NCI-H128 (cell line): ENCODE measurements around the gene GOLGA8N.
"Not testable (repeated sequence)": the region's sequence is repeated elsewhere in the genome, so short reads cannot be mapped to it uniquely, and the experiment has no call there.

Experiments used
- DNase-seq: peaks from one replicate; lab custom pipeline; 2025; ENCODE audit not compliant: unreplicated experiment; lab: John Stamatoyannopoulos, UW

Gene GOLGA8N

GRCh38 chr15:32593151-32593550, at the start of gene GOLGA8N:
GOLGA8N (plus strand) TSS chr15:32593456.
- not testable (repeated sequence) for DNase-seq

GRCh38 chr15:32543456-32543855, 49.8 kb upstream of the GOLGA8N start:
- DNase-seq, result not testable (repeated sequence)

- not testable (repeated sequence) for DNase-seq
These were observed 48.1 kb upstream of the GOLGA8N start for GRCh38 chr15:32545129-32545528.

DNA sequence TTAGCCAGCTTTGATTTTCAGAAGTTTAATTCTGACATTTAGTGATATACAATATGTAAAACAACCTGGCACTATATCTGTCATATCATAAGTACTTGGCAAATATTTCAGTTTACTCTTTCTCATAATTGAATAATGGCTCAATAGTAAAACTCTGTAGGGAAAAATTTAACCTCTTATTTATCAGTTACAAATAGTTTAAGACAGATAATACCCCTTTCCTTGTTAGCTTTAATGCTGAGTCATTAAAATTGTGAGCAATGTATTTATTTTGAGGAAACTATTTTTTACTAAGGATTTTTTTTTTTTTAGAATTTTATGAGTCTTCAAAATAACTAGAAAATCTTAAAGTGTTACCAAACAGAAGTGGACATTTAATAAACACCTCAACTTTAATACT, 38.7 kb upstream of the GOLGA8N start:
- not testable (repeated sequence) for DNase-seq

DNA sequence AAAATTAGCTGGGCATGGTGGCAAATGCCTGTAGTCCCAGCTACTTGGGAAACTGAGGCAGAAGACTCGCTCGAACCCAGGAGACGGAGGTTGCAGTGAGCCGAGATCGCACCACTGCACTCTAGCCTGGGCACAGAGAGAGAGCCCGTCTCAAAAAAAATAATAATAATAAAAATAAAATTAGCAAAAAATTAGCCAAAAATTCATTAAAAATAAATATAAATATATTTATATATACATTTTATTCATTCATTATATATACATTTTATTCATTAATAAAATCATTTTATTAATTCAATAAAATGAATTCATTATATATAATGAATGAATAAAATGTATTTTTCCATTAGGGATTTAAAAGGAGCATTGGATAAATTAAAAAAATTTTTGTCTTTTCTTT, 31.1 kb upstream of the GOLGA8N start:
- not testable (repeated sequence) for DNase-seq

- DNase-seq, result not testable (repeated sequence)
These were observed 24.3 kb upstream of the GOLGA8N start for GRCh38 chr15:32568988-32569387.

GRCh38 chr15:32578482-32578881, 14.8 kb upstream of the GOLGA8N start:
- DNase-seq, result not testable (repeated sequence)

- not testable (repeated sequence) for DNase-seq
These were observed 7.4 kb upstream of the GOLGA8N start for GRCh38 chr15:32585844-32586243.

GRCh38 chr15:32609518-32609917, 16.3 kb downstream of the GOLGA8N start:
- DNase-seq, result not testable (repeated sequence)

GRCh38 chr15:32610719-32611118, 17.5 kb downstream of the GOLGA8N start:
- DNase-seq, result not testable (repeated sequence)

- not testable (repeated sequence) for DNase-seq
These were observed 21.4 kb downstream of the GOLGA8N start for GRCh38 chr15:32614712-32615050.

GRCh38 chr15:32615051-32615870, 22.0 kb downstream of the GOLGA8N start, which contains the start of gene ARHGAP11A:
ARHGAP11A (plus strand) TSS chr15:32615504; CDS start chr15:32616212, 708 bp downstream.
- not testable (repeated sequence) for DNase-seq

GRCh38 chr15:32615871-32616426, 22.7 kb downstream of the GOLGA8N start:
- not testable (repeated sequence) for DNase-seq

- DNase-seq, result no peak
These were observed 43.2 kb downstream of the GOLGA8N start for GRCh38 chr15:32636410-32636809.

DNA sequence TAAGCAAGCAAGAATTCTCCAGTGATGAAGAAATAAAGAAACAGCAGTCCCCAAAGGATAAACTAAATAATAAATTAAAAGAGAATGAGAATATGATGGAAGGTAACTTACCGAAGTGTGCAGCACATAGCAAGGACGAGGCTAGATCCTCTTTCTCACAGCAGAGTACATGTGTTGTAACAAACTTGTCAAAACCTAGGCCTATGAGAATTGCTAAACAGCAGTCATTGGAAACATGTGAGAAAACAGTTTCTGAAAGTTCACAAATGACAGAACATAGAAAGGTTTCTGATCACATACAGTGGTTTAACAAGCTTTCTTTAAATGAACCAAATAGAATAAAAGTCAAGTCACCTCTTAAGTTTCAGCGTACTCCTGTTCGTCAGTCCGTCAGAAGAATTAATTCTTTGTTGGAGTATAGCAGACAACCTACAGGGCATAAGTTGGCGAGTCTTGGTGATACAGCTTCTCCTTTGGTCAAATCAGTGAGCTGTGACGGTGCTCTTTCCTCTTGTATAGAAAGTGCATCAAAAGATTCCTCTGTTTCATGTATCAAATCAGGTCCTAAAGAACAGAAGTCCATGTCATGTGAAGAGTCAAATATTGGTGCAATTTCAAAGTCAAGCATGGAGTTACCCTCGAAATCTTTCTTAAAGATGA, 43.8 kb downstream of the GOLGA8N start:
- DNase-seq, result no peak

- no peak for DNase-seq
These were observed 44.4 kb downstream of the GOLGA8N start for GRCh38 chr15:32637704-32638103.

DNA sequence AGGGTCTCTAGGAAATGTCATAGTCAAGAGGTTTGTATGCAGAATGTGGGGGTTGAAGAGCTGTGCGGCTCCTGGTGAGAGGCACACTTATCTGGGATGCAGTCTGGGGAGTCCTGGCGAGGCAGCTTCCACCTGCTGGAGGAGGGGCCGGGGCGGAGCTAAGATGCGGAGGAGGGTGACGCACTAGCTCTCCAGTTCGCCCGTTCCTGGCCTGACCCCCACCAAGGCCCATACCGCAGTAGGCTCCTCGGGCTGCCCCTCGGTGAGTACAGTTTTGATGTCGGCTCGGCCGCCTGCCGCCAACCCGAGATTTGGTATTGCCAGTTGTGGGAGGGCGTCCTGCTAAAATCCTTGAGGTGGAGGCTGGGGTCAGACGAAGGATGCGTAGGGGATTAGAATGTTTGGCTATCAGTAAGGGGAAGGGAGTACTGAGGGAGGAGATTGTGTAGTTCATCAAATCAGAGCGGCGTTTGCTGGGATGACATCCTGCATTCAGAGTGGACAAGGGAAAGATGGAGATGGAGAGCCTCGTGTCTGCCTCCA, 48.3 kb downstream of the GOLGA8N start, which contains the start of gene SCG5:
Gene SCG5 (plus strand): TSS at position 194 of the 543 bp plus-strand sequence. CDS start 1,883 bp downstream, outside the sequence.
- DNase-seq, result peak; percentile 24

- no peak for DNase-seq
These were observed 49.6 kb downstream of the GOLGA8N start for GRCh38 chr15:32642667-32643435.

GRCh38 chr15:32643907-32644445, 50.7 kb downstream of the GOLGA8N start:
- DNase-seq, result no peak

- peak; percentile 15 for DNase-seq
These were observed 53.0 kb downstream of the GOLGA8N start for GRCh38 chr15:32646291-32646690.
